Stimulated activated CD4-positive, alpha-beta T cell treated with anti-CD3 and anti-CD28 coated beads, Interleukin-12 subunit alpha, Interleukin-12 subunit beta, amount 100 ng/mL, for 48 hours (primary cell): ENCODE measurements around the gene GALNT7.
"Not testable (repeated sequence)": the region's sequence is repeated elsewhere in the genome, so short reads cannot be mapped to it uniquely, and the experiment has no call there.

ENCODE experiments used
- DNase-seq, 3 donors: peaks; one replicate each; pipeline ENCODE4 v3.0.0-alpha.2; 2020; ENCODE audit warnings: low read depth in 2 of 3, low spot score in 1 of 3

Gene GALNT7

GRCh38 chr4:173165706-173166105, 2.9 kb upstream of the GALNT7 start:
- no peak for DNase-seq

- DNase-seq: no peak
These were observed 2.1 kb upstream of the GALNT7 start for GRCh38 chr4:173166491-173166890.

- peak in 1 of 3 donors; percentile 9 for DNase-seq
These were observed 734 bp upstream of the GALNT7 start for GRCh38 chr4:173167758-173168395.

DNA sequence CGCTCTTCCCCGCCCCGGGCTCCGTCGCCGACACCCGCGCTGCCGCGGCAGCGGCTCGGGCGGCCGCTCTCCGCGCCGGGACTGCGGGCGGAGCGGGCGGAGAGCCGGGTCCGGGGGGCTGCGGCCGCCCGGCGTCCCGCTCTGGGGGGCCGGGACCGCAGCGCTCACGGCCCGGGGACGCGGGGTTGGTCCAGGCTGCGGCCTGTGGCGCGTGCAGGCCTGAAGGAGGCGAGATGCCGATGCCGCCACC, 492 bp downstream of the GALNT7 start:
- no peak for DNase-seq

DNA sequence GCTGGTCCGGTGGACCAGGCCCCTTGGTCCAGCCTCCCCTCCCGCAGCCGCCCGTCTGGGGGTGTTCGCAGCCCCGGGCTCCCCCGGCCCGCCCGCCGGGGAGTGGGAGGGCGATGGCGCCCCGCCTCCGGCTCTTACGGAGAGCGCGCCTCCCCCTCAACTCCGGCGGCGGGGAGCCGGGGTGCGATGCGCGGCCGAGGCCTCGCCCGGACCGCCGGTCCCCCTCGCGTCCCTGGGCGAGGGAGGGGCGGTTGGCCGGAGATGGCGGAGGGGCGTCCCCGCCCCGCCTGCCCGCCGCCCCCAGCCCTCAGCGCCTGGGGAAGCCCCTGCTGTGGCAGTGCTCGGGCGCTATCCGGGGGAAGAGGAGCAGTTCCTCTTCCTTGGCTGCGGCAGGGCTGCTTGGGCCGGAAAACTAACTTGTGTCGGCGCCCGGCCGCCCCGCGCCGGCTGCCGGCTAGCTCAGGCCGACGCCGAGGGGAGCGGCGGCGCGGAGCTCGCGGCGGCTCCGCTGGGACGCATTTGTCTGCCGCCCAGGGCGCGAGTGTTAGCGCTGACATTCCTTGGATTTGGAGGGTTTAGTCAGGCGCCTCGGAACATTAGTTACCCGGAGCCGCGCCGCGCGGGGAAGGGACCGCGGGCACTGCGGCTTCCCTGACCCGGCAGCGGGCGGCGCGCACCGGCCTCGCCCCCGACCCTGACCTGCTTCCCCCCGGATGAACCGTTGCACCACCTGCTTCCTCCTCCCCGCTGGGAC, 994 bp downstream of the GALNT7 start:
- peak in 2 of 3 donors; percentile 21 to 46 for DNase-seq

DNA sequence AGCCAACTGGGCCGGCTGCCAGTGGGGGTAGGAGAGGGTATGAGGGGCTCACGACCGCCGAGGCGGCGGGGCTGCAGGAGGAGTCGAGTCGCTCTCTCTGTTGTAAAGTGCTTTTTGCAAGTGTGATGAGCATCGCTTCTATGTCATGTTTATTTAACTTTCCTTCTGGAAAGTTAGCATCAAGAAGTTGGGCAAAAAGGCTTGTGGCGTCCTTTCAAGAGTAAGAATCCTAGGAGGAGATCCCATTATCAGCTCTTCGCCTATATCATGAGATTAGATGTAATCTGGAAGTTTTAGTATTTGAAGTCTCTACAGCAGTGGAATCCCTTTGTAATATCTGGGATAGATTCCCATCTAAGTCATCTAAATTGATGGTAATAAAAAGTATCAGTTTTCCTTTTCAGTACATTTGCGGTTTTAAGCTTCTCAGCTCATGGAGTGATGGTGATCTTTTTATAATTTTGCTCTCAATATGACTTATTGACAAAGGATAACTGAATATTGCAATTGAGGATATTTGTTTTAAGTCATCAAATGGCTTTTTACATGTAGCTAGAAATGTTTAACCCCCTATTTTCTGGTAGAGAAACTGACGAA, 1.7 kb downstream of the GALNT7 start:
- no peak for DNase-seq

GRCh38 chr4:173171098-173171497, 2.5 kb downstream of the GALNT7 start:
- DNase-seq: no peak

GRCh38 chr4:173171987-173172386, 3.4 kb downstream of the GALNT7 start:
- no peak for DNase-seq

DNA sequence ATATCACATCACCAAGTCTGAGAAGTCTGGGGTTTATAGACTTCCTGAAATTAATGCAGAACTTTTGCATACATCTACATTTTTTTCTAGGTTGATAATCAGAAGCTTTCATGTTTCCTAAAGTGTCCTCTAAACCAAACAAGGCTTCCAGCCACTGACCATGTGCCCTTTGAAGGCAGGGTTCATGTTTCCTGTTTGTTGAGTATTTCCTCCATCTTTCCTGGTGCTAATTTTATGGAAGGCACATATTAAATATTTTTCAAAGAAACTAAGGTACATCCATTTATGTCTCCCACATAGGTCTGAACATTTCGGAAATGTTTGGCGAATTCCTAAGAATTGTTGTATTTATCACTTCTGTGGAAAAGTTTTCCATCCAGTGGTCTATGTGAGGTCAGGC, 5.6 kb downstream of the GALNT7 start:
- no peak for DNase-seq

- no peak for DNase-seq
These were observed 6.0 kb downstream of the GALNT7 start for GRCh38 chr4:173174594-173175012.

GRCh38 chr4:173176010-173176409, 7.4 kb downstream of the GALNT7 start:
- DNase-seq: no peak

GRCh38 chr4:173177232-173177631, 8.6 kb downstream of the GALNT7 start:
- DNase-seq: no peak

DNA sequence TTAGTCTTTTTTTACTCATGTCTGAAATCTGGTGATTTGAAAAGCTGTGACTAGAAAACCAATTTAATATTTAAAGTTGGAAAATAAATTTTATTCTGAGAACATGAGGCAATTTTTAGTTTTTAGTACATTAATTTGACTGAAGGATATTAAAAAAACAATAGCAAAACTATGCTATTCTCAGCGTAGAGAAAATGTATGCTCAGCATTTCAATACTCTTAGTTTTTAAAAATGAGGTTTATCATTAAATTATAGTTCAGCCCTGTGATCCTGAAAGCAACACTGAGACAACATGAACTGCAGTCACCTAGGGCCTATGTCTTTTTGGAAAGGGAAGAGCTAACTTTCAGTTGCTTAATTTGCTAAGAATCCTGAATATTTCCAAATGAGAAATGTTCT, 9.5 kb downstream of the GALNT7 start:
- DNase-seq: no peak

- DNase-seq: no peak
These were observed 13.2 kb downstream of the GALNT7 start for GRCh38 chr4:173181848-173182247.

DNA sequence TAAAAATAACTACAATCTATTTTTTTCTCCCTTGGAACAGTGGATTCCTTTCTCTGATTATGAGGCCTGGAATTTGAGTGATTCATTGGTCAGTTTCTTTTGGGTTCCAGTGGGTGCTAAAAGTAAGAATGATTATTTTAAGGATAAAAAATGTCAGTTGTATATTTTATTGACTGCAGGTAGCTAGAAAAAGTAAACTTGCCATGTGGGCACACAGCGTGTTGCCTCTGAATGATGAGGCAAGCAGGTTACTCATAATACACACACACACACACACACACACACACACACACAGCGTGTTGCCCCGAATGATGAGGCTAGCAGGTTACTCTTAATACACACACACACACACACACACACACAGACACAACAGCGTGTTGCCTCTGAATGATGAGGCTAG, 13.8 kb downstream of the GALNT7 start:
- DNase-seq: no peak

GRCh38 chr4:173183659-173184247, 15.1 kb downstream of the GALNT7 start:
- not testable (repeated sequence) for DNase-seq

DNA sequence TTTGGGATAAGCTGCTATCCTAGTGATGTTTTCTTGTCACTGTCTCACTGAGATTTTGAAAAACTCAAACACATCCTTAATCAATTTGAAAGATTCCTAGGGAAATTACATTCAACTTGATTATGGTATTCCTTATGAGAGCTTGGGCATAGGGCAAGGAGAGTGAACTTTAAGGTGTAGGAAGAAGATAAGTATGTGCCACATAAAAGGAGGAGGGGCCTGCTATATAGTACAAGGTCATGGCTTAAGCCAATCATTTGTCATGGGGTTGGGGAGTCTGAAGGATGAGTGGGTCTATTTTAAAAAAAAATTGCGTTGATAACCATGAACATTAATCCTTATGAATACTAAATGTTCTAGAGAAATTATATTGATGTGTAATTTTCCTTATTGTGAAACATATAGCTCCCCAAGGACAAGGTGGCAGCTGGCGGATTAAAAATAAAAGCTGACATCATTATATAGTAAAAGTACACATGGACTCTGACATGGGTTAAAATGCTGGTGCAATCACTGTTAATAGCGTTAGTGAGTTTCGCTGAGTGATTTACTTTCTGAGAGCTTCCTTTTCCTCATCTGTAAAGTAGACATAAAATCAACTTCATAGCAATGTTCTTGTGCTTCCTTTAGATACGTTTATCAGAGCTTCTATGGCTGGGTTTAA, 17.4 kb downstream of the GALNT7 start:
- no peak for DNase-seq

DNA sequence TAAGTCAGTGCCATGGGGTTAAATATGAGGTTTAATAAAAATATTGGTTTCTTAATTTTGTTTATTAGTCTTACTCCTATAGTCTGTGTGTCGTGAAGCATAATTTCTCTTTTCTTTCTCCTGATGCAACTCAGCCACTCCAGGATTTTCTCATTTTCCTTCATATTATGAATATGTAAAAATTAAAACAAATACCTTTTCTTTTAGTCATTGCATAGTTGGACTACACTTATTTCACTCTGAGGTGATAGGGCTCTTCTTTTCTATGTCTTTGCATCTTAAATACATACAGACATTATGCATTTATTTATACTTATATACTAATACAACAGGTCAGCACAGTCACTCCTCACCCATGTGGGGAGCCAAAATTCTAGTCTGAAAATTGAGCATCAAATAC, 19.1 kb downstream of the GALNT7 start:
- no peak for DNase-seq

DNA sequence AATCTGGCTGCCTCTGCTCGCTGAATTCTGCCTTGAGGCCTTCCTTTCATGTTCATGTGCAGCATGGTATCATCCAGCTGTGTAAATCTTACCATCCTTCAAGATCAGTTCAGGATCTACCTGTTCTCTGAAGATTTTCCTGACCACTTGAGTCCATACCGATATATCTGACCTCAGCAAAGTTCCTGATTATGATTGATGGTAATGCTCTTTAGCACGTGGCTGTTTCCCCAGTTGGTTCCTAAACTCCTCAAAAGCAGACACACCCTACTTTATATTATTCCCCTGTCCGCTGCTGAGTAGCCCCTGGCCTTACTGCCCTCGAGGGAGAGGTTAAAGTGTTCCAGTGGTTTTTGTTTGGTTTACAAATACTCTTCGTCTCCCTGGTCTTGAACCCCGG, 20.0 kb downstream of the GALNT7 start:
- no peak for DNase-seq

GRCh38 chr4:173189117-173189693, 20.6 kb downstream of the GALNT7 start:
- no peak for DNase-seq

DNA sequence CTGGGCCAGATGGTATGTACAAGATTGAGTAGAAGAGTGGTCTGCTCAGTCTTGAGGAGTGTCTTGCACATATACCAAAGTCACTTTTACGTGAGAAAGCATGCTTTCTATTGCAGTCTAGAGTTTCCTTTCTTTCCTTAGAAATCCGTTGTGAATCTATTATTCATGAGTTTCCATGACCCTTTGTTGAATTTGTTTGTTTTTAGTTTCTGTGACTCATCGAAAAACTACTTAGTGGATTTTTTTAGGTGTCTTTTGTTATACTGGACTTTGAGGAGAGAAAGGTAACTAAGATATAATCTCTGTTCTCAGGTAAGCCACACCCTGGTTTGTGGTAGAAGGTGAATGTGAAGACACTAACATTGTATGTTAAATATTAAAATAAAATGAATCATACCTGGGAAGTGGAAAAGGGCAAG, 23.0 kb downstream of the GALNT7 start:
- no peak for DNase-seq
